ENCODE data around the gene ISM1.
"Not testable (repeated sequence)": the region's sequence is repeated elsewhere in the genome, so short reads cannot be mapped to it uniquely, and the experiment has no call there.

ISM1 gene

DNA sequence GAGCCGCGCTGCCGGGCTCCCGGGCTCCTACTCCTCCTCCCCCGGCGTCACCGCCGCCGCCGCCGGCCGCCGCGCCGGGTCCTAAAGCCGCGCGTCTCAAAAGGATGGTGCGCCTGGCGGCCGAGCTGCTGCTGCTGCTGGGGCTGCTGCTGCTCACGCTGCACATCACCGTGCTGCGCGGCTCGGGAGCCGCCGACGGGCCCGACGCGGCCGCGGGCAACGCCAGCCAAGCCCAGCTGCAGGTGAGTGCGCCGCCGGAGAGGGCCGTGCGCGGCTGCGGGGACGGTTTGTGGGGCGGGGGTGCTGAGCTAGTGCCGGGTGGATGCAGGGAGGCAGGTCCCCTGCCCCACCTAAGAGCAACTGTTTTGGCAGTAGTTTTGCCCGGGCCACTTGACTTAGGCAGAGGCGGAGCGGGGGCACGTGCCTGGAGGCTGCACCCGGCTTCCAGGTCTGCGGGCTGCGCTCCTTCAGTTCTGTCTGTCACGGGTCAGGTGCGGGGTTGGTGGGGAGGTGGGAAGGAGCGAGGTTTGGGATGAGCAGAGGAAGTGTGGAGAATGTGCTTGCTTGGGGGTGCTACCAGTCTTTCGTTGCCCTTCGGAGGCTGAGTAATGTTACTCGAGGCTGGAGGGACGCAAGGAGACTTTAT is 722 bp downstream of the ISM1 start:
- Histone ChIP-seq H2AFZ (ENCODE audit: low read length, unreplicated experiment) (peak overlapping the region; percentile 10), H3K27me3 (ENCODE audit: insufficient read depth, low read length) (peaks cover 71% of the 10 kb centered on the region), H3K4me3 (ENCODE audit: low read depth, low read length) (peak overlapping the region; percentile 72), H3K27ac (ENCODE audit: low read depth, low read length) (no peak overlapping the region), H3K79me2 (ENCODE audit: control insufficient read depth, insufficient read depth, low read length, unreplicated experiment) (no peaks in the 10 kb centered on the region), H3K36me3 (ENCODE audit: insufficient read depth, low read length) (no peaks in the 10 kb centered on the region), H3K4me1 (ENCODE audit: control insufficient read depth, insufficient read depth, low read length, unreplicated experiment) (no peaks in the 10 kb centered on the region)

DNA sequence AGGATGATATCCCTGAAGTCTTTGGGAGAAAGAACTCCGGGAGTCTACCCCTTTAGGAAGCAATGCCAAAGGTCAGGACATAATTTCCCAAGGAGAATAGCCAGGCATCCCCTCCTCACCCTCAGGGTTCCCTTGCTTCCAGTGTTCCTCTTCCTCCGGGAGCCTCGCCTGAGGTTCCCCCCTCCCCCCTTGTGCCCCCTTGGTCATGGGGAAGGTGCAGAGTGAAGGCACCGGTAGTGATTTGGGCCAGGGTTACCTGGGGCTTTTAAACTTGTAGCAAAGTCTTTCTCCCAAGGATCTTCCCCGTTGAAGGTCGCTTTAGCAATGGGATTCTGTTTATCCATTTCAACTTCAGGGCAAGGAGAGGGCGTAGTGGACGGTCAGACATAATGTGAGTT is 1.2 kb downstream of the ISM1 start:
- Histone ChIP-seq H3K36me3 (ENCODE audit: insufficient read depth, low read length) (no peaks in the 10 kb centered on the region), H3K27me3 (ENCODE audit: insufficient read depth, low read length) (peaks cover 67% of the 10 kb centered on the region), H3K27ac (ENCODE audit: low read depth, low read length) (no peak overlapping the region), H2AFZ (ENCODE audit: low read length, unreplicated experiment) (no peak overlapping the region), H3K79me2 (ENCODE audit: control insufficient read depth, insufficient read depth, low read length, unreplicated experiment) (no peaks in the 10 kb centered on the region), H3K4me3 (ENCODE audit: low read depth, low read length) (peak overlapping the region; percentile 72), H3K4me1 (ENCODE audit: control insufficient read depth, insufficient read depth, low read length, unreplicated experiment) (no peaks in the 10 kb centered on the region)

DNA sequence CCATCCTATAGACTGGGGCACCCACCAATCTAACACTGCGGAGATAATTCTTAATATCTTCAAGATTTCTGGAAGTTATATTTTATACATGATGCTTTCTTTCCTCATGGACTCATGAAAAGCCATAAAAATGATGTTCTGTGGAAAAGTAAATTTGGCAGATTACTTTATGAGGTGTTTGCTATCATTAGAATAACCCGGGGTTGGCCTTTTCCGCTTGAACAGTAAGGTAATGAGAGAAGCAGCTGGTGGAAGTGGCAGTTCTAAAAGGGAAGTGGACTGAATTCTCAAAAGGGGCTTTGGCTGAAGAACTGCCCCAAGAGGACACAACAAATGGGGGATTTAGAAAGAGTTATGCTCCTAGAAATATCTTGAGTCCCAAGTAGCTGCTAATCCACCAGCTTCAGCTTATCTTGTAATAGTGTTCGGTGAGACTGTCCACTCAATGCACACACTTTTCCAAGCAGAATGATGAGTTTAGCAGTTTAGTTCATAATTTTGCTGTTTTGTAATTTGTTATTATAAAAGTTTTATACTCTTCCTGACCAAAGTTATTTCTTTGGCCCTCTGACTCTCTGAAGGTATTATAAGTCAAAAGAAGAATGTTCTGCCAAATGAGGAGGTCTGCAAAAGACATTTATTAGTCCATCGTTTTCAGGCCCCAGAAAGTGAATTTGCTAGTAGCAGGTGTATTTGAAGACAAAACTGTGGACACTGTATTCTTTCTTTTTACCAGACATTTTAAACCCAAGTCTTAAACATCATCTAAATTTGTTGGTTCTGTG is 2.9 kb downstream of the ISM1 start:
- Histone ChIP-seq H3K36me3 (ENCODE audit: insufficient read depth, low read length) (no peaks in the 10 kb centered on the region), H3K27ac (ENCODE audit: low read depth, low read length) (no peak overlapping the region), H3K27me3 (ENCODE audit: insufficient read depth, low read length) (peaks cover 51% of the 10 kb centered on the region)

DNA sequence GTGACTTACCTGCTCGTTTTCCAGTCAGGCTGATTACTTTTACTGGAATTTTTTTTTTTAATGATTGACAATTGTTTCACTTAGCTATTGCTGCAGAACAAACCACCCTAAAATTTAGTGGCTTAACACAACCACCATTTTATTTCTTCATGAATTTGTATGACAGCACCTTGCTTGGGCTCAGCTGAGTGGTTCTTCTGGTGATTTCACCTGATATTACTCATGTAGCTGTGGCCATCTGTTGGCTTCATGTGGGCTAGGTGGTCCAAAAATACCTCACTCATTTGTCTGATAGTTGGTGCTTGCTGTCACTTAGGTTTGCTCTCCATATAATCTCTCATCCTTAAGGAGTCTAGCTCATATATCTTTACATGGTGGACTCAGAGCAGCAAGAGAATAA is 5.3 kb downstream of the ISM1 start:
- Histone ChIP-seq H3K27ac (ENCODE audit: low read depth, low read length) (no peak overlapping the region), H3K27me3 (ENCODE audit: insufficient read depth, low read length) (peaks cover 33% of the 10 kb centered on the region), H3K4me1 (ENCODE audit: control insufficient read depth, insufficient read depth, low read length, unreplicated experiment) (peaks cover 7% of the 10 kb centered on the region), H3K36me3 (ENCODE audit: insufficient read depth, low read length) (no peaks in the 10 kb centered on the region), H3K79me2 (ENCODE audit: control insufficient read depth, insufficient read depth, low read length, unreplicated experiment) (no peaks in the 10 kb centered on the region), H2AFZ (ENCODE audit: low read length, unreplicated experiment) (no peak overlapping the region), H3K4me3 (ENCODE audit: low read depth, low read length) (no peak overlapping the region)

More for the DNA sequence above, 2.9 kb downstream of the ISM1 start:
- H3K79me2 ChIP-seq (ENCODE audit: control insufficient read depth, insufficient read depth, low read length, unreplicated experiment): no peaks in the 10 kb centered on the region
- H3K4me1 ChIP-seq (ENCODE audit: control insufficient read depth, insufficient read depth, low read length, unreplicated experiment): no peaks in the 10 kb centered on the region
- no peak overlapping the region for H3K4me3 ChIP-seq (ENCODE audit: low read depth, low read length)
- H2AFZ ChIP-seq (ENCODE audit: low read length, unreplicated experiment): no peak overlapping the region

DNA sequence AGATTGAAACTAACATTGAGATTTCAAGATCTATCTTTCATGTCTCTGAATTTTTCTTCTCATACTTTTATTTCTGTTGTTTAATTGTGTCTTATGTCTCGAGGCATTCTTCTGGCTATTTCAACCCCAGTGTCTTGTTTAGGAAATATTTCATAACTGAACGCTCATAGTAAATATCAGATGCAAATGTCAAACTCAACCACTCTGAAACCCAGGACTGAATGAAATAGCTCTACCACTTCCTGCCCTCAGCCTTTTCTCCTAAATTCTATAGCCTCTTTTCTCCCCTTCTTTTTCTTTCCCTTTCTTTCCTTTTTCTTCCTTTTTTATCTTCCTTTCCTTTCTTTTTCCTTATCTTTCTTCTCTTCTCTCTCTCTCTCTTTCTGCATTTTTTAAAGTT is 7.7 kb downstream of the ISM1 start:
- no peak overlapping the region for H2AFZ ChIP-seq (ENCODE audit: low read length, unreplicated experiment)
- H3K27me3 ChIP-seq (ENCODE audit: insufficient read depth, low read length): peaks cover 14% of the 10 kb centered on the region; the same call in 1 of the 2 replicates
- H3K27ac ChIP-seq (ENCODE audit: low read depth, low read length): no peak overlapping the region
- no peaks in the 10 kb centered on the region for H3K36me3 ChIP-seq (ENCODE audit: insufficient read depth, low read length)
- H3K4me3 ChIP-seq (ENCODE audit: low read depth, low read length): no peak overlapping the region
- H3K79me2 ChIP-seq (ENCODE audit: control insufficient read depth, insufficient read depth, low read length, unreplicated experiment): no peaks in the 10 kb centered on the region
- peaks cover 12% of the 10 kb centered on the region for H3K4me1 ChIP-seq (ENCODE audit: control insufficient read depth, insufficient read depth, low read length, unreplicated experiment)

DNA sequence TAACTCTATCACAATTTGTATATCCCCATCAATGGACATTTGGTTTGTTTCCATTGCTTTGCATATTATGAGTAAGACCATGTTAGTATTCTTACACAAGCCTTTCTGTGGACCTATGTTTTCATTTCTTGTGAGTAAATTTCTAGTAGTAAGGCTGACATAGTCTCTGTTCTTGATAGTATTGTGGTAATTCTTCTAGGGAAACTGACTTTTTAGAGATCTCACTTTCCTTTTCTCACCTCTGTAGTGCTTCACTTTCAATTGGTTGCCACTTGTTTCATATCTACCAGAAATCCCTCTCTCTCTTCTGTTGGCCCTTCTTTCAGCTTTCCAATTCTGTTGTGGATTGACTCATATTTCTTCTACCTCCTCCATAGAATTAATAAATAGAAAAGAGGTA is 8.5 kb downstream of the ISM1 start:
- H3K27me3 ChIP-seq (ENCODE audit: insufficient read depth, low read length): peaks cover 13% of the 10 kb centered on the region; the same call in 1 of the 2 replicates

DNA sequence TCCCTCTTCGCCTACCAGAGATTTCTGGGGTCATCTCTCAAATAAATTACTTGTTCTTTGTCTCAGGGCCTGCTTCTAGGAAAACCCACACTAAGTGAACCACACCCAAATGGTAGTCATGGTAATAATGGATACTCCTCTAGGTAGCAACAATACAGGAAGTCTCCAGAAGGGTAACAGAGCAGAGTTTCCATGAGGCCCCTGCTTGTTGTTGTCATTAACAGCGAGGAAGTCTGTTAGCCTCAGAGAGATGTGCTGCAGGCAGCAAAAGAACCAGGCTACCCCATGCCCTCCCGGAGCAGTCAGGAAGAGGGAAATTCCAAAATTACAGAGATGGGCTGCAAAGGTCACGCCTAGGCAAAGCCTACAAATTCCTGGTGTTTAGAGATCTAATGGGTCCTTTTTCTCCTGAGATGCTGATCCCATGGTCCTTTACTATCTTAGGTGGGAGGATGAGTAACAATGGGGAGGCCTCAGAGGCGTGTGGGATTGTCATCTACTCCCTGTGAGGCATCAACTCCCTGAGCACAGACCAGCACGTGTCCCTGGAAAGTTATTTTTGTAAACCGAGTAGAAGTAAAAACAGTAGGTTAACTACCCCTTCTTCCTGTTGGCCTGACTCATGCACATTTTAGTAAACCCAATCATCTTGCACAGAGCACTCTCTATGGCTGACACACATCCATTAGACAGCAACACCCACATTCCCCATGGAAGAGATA is 10.1 kb downstream of the ISM1 start:
- H3K79me2 ChIP-seq (ENCODE audit: control insufficient read depth, insufficient read depth, low read length, unreplicated experiment): no peaks in the 10 kb centered on the region
- peak overlapping the region; percentile 64 for H3K27ac ChIP-seq (ENCODE audit: low read depth, low read length)
- H3K4me3 ChIP-seq (ENCODE audit: low read depth, low read length): no peak overlapping the region
- no peak overlapping the region for H2AFZ ChIP-seq (ENCODE audit: low read length, unreplicated experiment)
- no peaks in the 10 kb centered on the region for H3K36me3 ChIP-seq (ENCODE audit: insufficient read depth, low read length)
- H3K4me1 ChIP-seq (ENCODE audit: control insufficient read depth, insufficient read depth, low read length, unreplicated experiment): peaks cover 12% of the 10 kb centered on the region
- peaks cover 9% of the 10 kb centered on the region; the same call in 1 of the 2 replicates for H3K27me3 ChIP-seq (ENCODE audit: insufficient read depth, low read length)

More for the DNA sequence above, 8.5 kb downstream of the ISM1 start:
- no peak overlapping the region for H3K4me3 ChIP-seq (ENCODE audit: low read depth, low read length)
- no peak overlapping the region for H3K27ac ChIP-seq (ENCODE audit: low read depth, low read length)
- H3K79me2 ChIP-seq (ENCODE audit: control insufficient read depth, insufficient read depth, low read length, unreplicated experiment): no peaks in the 10 kb centered on the region
- peaks cover 12% of the 10 kb centered on the region for H3K4me1 ChIP-seq (ENCODE audit: control insufficient read depth, insufficient read depth, low read length, unreplicated experiment)
- H3K36me3 ChIP-seq (ENCODE audit: insufficient read depth, low read length): no peaks in the 10 kb centered on the region
- no peak overlapping the region for H2AFZ ChIP-seq (ENCODE audit: low read length, unreplicated experiment)

DNA sequence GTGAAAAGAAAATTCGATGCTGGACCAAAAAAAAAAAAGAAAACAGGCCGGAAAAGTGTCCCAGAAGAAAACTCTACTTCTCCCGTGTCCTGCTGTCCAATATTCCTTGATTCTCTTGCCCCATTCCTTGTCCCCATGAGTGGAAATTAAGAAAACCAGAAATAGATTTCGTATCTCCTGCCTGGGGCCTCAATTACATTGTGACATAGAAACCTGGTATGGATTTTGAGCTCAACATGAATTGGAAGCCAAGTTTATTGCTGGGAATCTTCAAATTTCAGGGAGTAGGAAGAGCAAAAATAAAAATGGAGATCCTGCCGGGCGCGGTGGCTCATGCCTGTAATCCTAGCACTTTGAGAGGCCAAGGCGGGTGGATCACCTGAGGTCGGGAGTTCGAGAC is 11.9 kb downstream of the ISM1 start:
- Histone ChIP-seq H3K79me2 (ENCODE audit: control insufficient read depth, insufficient read depth, low read length, unreplicated experiment) (no peaks in the 10 kb centered on the region), H3K36me3 (ENCODE audit: insufficient read depth, low read length) (no peaks in the 10 kb centered on the region), H3K27ac (ENCODE audit: low read depth, low read length) (no peak overlapping the region), H3K4me1 (ENCODE audit: control insufficient read depth, insufficient read depth, low read length, unreplicated experiment) (peaks cover 12% of the 10 kb centered on the region), H3K27me3 (ENCODE audit: insufficient read depth, low read length) (peaks cover 3% of the 10 kb centered on the region; the same call in 1 of the 2 replicates), H3K4me3 (ENCODE audit: low read depth, low read length) (no peak overlapping the region), H2AFZ (ENCODE audit: low read length, unreplicated experiment) (no peak overlapping the region)

DNA sequence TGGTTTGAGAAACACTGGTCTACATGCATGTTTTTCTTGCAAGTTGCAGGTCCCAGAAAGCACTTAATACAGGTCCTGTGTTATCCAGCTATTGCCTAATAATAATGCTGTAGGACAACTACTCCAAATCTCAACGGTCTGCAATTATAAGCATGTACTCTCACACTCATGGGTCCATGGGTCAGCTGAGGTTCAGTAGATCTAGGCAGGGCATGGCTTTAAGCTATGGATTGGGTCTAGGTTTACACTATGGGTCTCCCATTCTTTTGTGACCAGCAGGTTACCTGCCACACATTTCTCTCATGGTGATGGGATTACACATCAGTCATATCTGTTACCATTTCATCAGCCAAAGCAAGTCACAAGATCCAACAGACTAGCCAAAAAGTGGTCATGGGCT is 13.9 kb downstream of the ISM1 start:
- H3K36me3 ChIP-seq (ENCODE audit: insufficient read depth, low read length): no peaks in the 10 kb centered on the region
- no peak overlapping the region for H3K27ac ChIP-seq (ENCODE audit: low read depth, low read length)
- no peak overlapping the region for H3K4me3 ChIP-seq (ENCODE audit: low read depth, low read length)
- peaks cover 12% of the 10 kb centered on the region for H3K4me1 ChIP-seq (ENCODE audit: control insufficient read depth, insufficient read depth, low read length, unreplicated experiment)
- H3K27me3 ChIP-seq (ENCODE audit: insufficient read depth, low read length): 0 out of 2 replicates have a peak, but pooled peaks cover 4% of the 10 kb centered on the region
- H2AFZ ChIP-seq (ENCODE audit: low read length, unreplicated experiment): no peak overlapping the region
- H3K79me2 ChIP-seq (ENCODE audit: control insufficient read depth, insufficient read depth, low read length, unreplicated experiment): no peaks in the 10 kb centered on the region

DNA sequence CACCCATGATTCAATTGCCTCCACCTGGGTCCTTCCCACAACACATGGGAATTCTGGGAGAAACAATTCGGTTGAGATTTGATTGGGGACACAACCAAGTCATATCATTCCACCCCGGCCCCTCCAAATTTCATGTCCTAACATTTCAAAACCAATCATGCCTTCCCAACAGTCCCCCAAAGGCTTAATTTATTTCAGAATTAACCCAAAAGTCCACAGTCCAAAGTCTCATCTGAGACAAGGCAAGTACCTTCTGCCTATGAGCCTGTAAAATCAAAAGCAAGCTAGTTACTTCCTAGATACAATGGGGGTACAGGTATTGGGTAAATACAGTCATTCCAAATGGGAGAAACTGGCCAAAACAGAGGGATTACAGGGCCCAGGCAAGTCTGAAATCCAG is 15.3 kb downstream of the ISM1 start:
- H3K27me3 ChIP-seq (ENCODE audit: insufficient read depth, low read length); H2AFZ ChIP-seq (ENCODE audit: low read length, unreplicated experiment); H3K4me3 ChIP-seq (ENCODE audit: low read depth, low read length); H3K27ac ChIP-seq (ENCODE audit: low read depth, low read length); H3K79me2 ChIP-seq (ENCODE audit: control insufficient read depth, insufficient read depth, low read length, unreplicated experiment); H3K36me3 ChIP-seq (ENCODE audit: insufficient read depth, low read length); H3K4me1 ChIP-seq (ENCODE audit: control insufficient read depth, insufficient read depth, low read length, unreplicated experiment): not testable (repeated sequence)

Measured in ACC112 (cell line).